Naive thymus-derived CD4-positive, alpha-beta T cell (primary cell): ENCODE measurements around the gene ELMO2. TPM values are rescaled to one million over a fixed set of nuclear protein-coding genes. Genes with fewer than 3 reads are reported as not detected.

Experiments
- ATAC-seq: fragments of 150-1000 bp; cut with Tn5 transposase; 2 replicates; pipeline ENCODE4 v1.10.0; 2021; ENCODE audit warnings: mild to moderate bottlenecking, moderate library complexity
- CTCF ChIA-PET: fragments of 350-600 bp; sonication (Branson Sonifier 250); formaldehyde crosslinking; loops from one replicate; lab custom pipeline; 2021; ENCODE audit warnings: antibody characterized with exemption; lab: Charles Lee
- POLR2A ChIA-PET: fragments of 350-600 bp; sonication (Branson Sonifier 250); formaldehyde crosslinking; loops from one replicate; lab custom pipeline; 2021; ENCODE audit warnings: antibody characterized with exemption, inconsistent platforms; lab: Charles Lee
- DNase-seq, 9 donors: peaks; one replicate each; pipeline versions ENCODE4 v3.0.0 to v3.0.0-alpha.2; 2020 to 2022; ENCODE audit warnings: mixed read lengths in 1 of 9
- H3K27ac ChIP-seq: one replicate; pipeline ENCODE4 v1.7.0; 2013; ENCODE audit warnings: mild to moderate bottlenecking, low read depth, low read length, moderate library complexity
- H3K27me3 ChIP-seq, 2 donors: one replicate each; pipeline ENCODE4 v1.7.0; 2013; ENCODE audit warnings: low read length in 2 of 2, mild to moderate bottlenecking in 2 of 2, moderate library complexity in 2 of 2; ENCODE audit not compliant: control insufficient read depth in 2 of 2, insufficient read depth in 2 of 2
- H3K36me3 ChIP-seq, 3 experiments: 1 replicate in 2 of 3; 2 replicates in 1 of 3; pipeline ENCODE4 v1.7.0; 2013; ENCODE audit warnings: low read length in 3 of 3, mild to moderate bottlenecking in 3 of 3, moderate library complexity in 1 of 3; ENCODE audit not compliant: insufficient read depth in 3 of 3, control insufficient read depth in 2 of 3
- H3K4me1 ChIP-seq, 2 donors: one replicate each; pipeline ENCODE4 v1.7.0; 2013; ENCODE audit warnings: low read length in 2 of 2, mild to moderate bottlenecking in 2 of 2, moderate library complexity in 1 of 2; ENCODE audit not compliant: control insufficient read depth in 2 of 2, insufficient read depth in 2 of 2
- H3K4me3 ChIP-seq: 2 replicates; pipeline ENCODE4 v1.7.0; 2013; ENCODE audit warnings: mild to moderate bottlenecking, low read length
- H3K9me3 ChIP-seq, 3 experiments: 1 replicate in 2 of 3; 2 replicates in 1 of 3; pipeline ENCODE4 v1.7.0; 2013; ENCODE audit warnings: low read length in 3 of 3; ENCODE audit not compliant: control insufficient read depth in 2 of 3
- H3K27ac Mint-ChIP-seq, 9 donors: one replicate each; pipeline ENCODE4 v1.8.0; 2020 to 2022; ENCODE audit warnings: mixed read lengths in 9 of 9, mild to moderate bottlenecking in 8 of 9, moderate library complexity in 5 of 9, inconsistent platforms in 2 of 9
- H3K27me3 Mint-ChIP-seq, 5 donors: one replicate each; pipeline ENCODE4 v1.8.0; 2021 to 2022; ENCODE audit warnings: mixed read lengths in 5 of 5, mild to moderate bottlenecking in 1 of 5
- H3K36me3 Mint-ChIP-seq, 5 donors: one replicate each; pipeline ENCODE4 v1.8.0; 2020 to 2022; ENCODE audit warnings: mixed read lengths in 5 of 5, mild to moderate bottlenecking in 3 of 5, inconsistent platforms in 1 of 5
- H3K4me1 Mint-ChIP-seq, 7 donors: one replicate each; pipeline ENCODE4 v1.8.0; 2020 to 2022; ENCODE audit warnings: mixed read lengths in 7 of 7, mild to moderate bottlenecking in 3 of 7, inconsistent platforms in 1 of 7
- H3K4me3 Mint-ChIP-seq, 10 donors: one replicate each; pipeline ENCODE4 v1.8.0; 2020 to 2022; ENCODE audit warnings: mild to moderate bottlenecking in 10 of 10, mixed read lengths in 10 of 10, moderate library complexity in 6 of 10, inconsistent platforms in 2 of 10
- H3K9me3 Mint-ChIP-seq, 11 donors: one replicate each; pipeline ENCODE4 v1.8.0; 2020 to 2022; ENCODE audit warnings: mixed read lengths in 11 of 11, mild to moderate bottlenecking in 4 of 11, inconsistent platforms in 1 of 11, moderate library complexity in 1 of 11
- intact Hi-C, 2 donors: fragments of 100-400 bp; cut with micrococcal nuclease; formaldehyde crosslinking; loops; one replicate each; pipeline ENCODE4 v1.15.1; 2023
- polyA plus RNA-seq, 2 donors: library from polyadenylated mRNA; unstranded; fragments of 300-500 nt; fragmentation: Illumina TruSeq; gene quantifications; one replicate each; pipeline ENCODE4 v1.2.3, GENCODE V29; 2021
- total RNA-seq, 6 experiments: library from RNA in 5 of 6; stranded (reverse) in 5 of 6; gene quantifications; 1 replicate in 5 of 6; 2 replicates in 1 of 6; pipeline ENCODE4 v1.2.3 and lab custom pipeline; 2021 to 2026

The ELMO2 gene
- total and polyA plus RNA-seq, 7 experiments from 2014 or later: 35.6 to 104 (median 52.3) TPM

GRCh38 chr20:46368902-46369268 is 37.5 kb downstream of the ELMO2 start:
- H3K27ac Mint-ChIP-seq: peak overlapping the region in 7 of 9 donors; percentile 1 to 98 (median 38)
- H3K27me3 ChIP-seq: no peaks in the 10 kb centered on the region
- H3K36me3 Mint-ChIP-seq: peaks cover 12 to 60% (median 42%) of the 10 kb centered on the region in 5 donors
- H3K27me3 Mint-ChIP-seq: no peaks in the 10 kb centered on the region
- H3K9me3 Mint-ChIP-seq: no peaks in the 10 kb centered on the region
- H3K4me3 Mint-ChIP-seq: no peak overlapping the region
- DNase-seq (no peak), ATAC-seq (no peak)
- peaks cover 22 to 25% of the 10 kb centered on the region in 2 donors for H3K4me1 ChIP-seq
- H3K9me3 ChIP-seq: no peaks in the 10 kb centered on the region
- no peak overlapping the region for H3K4me3 ChIP-seq
- H3K27ac ChIP-seq: no peak overlapping the region
- ChIA-PET CTCF (no interaction called here), POLR2A (interaction anchor here (0.6 to 1.5 kb wide), 3 partner anchors 32 to 39 kb away, joined by 3 to 5 read pairs (median 4); partner anchors contain the start of gene ELMO2)
- intact Hi-C loops: loop anchor here (10.0 kb wide), 2 partner anchors 574 to 986 kb away; partner anchors contain the start of genes DNTTIP1 (in 1 of the 2), WFDC3 (in 1 of the 2) and ZMYND8 (in 1 of the 2)
- peaks cover 9 to 74% (median 21%) of the 10 kb centered on the region in 3 experiments for H3K36me3 ChIP-seq
- H3K4me1 Mint-ChIP-seq: peaks cover 14 to 46% (median 34%) of the 10 kb centered on the region in 7 donors

- H3K36me3 Mint-ChIP-seq: peaks cover 9 to 59% (median 41%) of the 10 kb centered on the region in 5 donors
- no peaks in the 10 kb centered on the region for H3K27me3 Mint-ChIP-seq
- Histone ChIP-seq H3K4me1 (peaks cover 28 to 29% of the 10 kb centered on the region in 2 donors), H3K36me3 (peaks cover 8 to 68% (median 21%) of the 10 kb centered on the region in 3 experiments), H3K4me3 (no peak overlapping the region), H3K27ac (peak overlapping the region; percentile 99), H3K9me3 (no peaks in the 10 kb centered on the region), H3K27me3 (no peaks in the 10 kb centered on the region)
- H3K4me1 Mint-ChIP-seq: peaks cover 20 to 53% (median 41%) of the 10 kb centered on the region in 7 donors
- DNase-seq: no peak
- intact Hi-C loops: loop anchor here (10.0 kb wide), 2 partner anchors 573 to 987 kb away; partner anchors contain the start of genes DNTTIP1 (in 1 of the 2), WFDC3 (in 1 of the 2) and ZMYND8 (in 1 of the 2)
- POLR2A ChIA-PET: interaction anchor here (1.3 to 1.5 kb wide), 2 partner anchors 32 to 38 kb away, joined by 3 to 4 read pairs; partner anchors contain the start of gene ELMO2
- CTCF ChIA-PET: no interaction called here
- H3K4me3 Mint-ChIP-seq: peak overlapping the region in 2 of 10 donors; percentile 7 to 39
- peaks cover 0 to 1% (median 0%) of the 10 kb centered on the region in 11 donors for H3K9me3 Mint-ChIP-seq
- H3K27ac Mint-ChIP-seq: peak overlapping the region; percentile 56 to 98 (median 80)
- no peak for ATAC-seq
Observed at GRCh38 chr20:46367967-46368901, 38.2 kb downstream of the ELMO2 start.

GRCh38 chr20:46367234-46367633 is 39.2 kb downstream of the ELMO2 start:
- Histone ChIP-seq H3K27ac (peak overlapping the region; percentile 99), H3K4me1 (peaks cover 38 to 39% of the 10 kb centered on the region in 2 donors), H3K4me3 (no peak overlapping the region), H3K9me3 (no peaks in the 10 kb centered on the region), H3K27me3 (no peaks in the 10 kb centered on the region), H3K36me3 (peaks cover 0 to 58% (median 21%) of the 10 kb centered on the region in 3 experiments)
- intact Hi-C loops: loop anchor here (10.0 kb wide), 2 partner anchors 572 to 988 kb away; partner anchors contain the start of genes DNTTIP1 (in 1 of the 2), WFDC3 (in 1 of the 2) and ZMYND8 (in 1 of the 2)
- H3K27me3 Mint-ChIP-seq: no peaks in the 10 kb centered on the region
- DNase-seq (no peak), ATAC-seq (no peak)
- H3K4me3 Mint-ChIP-seq: no peak overlapping the region
- peaks cover 0 to 1% (median 0%) of the 10 kb centered on the region in 11 donors for H3K9me3 Mint-ChIP-seq
- ChIA-PET POLR2A (interaction anchor here (4.5 to 5.1 kb wide), 2 partner anchors 9 to 39 kb away, joined by 44 to 69 read pairs; partner anchors contain the start of gene ELMO2), CTCF (no interaction called here)
- peaks cover 4 to 56% (median 32%) of the 10 kb centered on the region in 5 donors for H3K36me3 Mint-ChIP-seq
- peak overlapping the region; percentile 41 to 98 (median 93) for H3K27ac Mint-ChIP-seq
- H3K4me1 Mint-ChIP-seq: peaks cover 30 to 63% (median 51%) of the 10 kb centered on the region in 7 donors

GRCh38 chr20:46366826-46367225 is 39.6 kb downstream of the ELMO2 start:
- peaks cover 0 to 1% (median 0%) of the 10 kb centered on the region in 11 donors for H3K9me3 Mint-ChIP-seq
- intact Hi-C loops: loop anchor here (10.0 kb wide), 2 partner anchors 572 to 988 kb away; partner anchors contain the start of genes DNTTIP1 (in 1 of the 2), WFDC3 (in 1 of the 2) and ZMYND8 (in 1 of the 2)
- H3K36me3 ChIP-seq: peaks cover 0 to 54% (median 21%) of the 10 kb centered on the region in 3 experiments

GRCh38 chr20:46365487-46366220 is 40.8 kb downstream of the ELMO2 start:
- CTCF ChIA-PET: interaction anchor here (0.8 to 1.9 kb wide), 3 partner anchors 17 to 351 kb away, joined by 3 to 5 read pairs (median 3); no protein-coding TSS in a partner anchor
- no peaks in the 10 kb centered on the region for H3K27me3 Mint-ChIP-seq

More at GRCh38 chr20:46366826-46367225, 39.6 kb downstream of the ELMO2 start:
- peaks cover 42 to 44% of the 10 kb centered on the region in 2 donors for H3K4me1 ChIP-seq
- Mint-ChIP-seq H3K27me3 (no peaks in the 10 kb centered on the region), H3K4me1 (peaks cover 34 to 67% (median 55%) of the 10 kb centered on the region in 7 donors), H3K27ac (peak overlapping the region; percentile 77 to 98 (median 95)), H3K4me3 (peak overlapping the region in 7 of 10 donors; percentile 89 to 98 (median 90)), H3K36me3 (peaks cover 4 to 53% (median 28%) of the 10 kb centered on the region in 5 donors)
- CTCF ChIA-PET: no interaction called here
- peak overlapping the region; percentile 99 for H3K27ac ChIP-seq
- no peaks in the 10 kb centered on the region for H3K27me3 ChIP-seq
- POLR2A ChIA-PET: interaction anchor here (1.1 to 5.1 kb wide), 4 partner anchors 9 to 39 kb away, joined by 3 to 69 read pairs (median 46); partner anchors contain the start of gene ELMO2
- H3K9me3 ChIP-seq: no peaks in the 10 kb centered on the region
- DNase-seq: no peak
- no peak overlapping the region for H3K4me3 ChIP-seq
- no peak for ATAC-seq

More at GRCh38 chr20:46365487-46366220, 40.8 kb downstream of the ELMO2 start:
- peaks cover 53 to 55% of the 10 kb centered on the region in 2 donors for H3K4me1 ChIP-seq
- peaks cover 45 to 79% (median 65%) of the 10 kb centered on the region in 7 donors for H3K4me1 Mint-ChIP-seq
- H3K4me3 Mint-ChIP-seq: peak overlapping the region; percentile 89 to 98 (median 92)
- peaks cover 0 to 1% (median 0%) of the 10 kb centered on the region in 11 donors for H3K9me3 Mint-ChIP-seq
- peak in 7 of 9 donors; percentile 37 to 62 (median 52) for DNase-seq
- ATAC-seq: no peak
- H3K4me3 ChIP-seq: peak overlapping the region; percentile 95
- intact Hi-C loops: loop anchor here (10.0 kb wide), 2 partner anchors 571 to 989 kb away; partner anchors contain the start of genes DNTTIP1 (in 1 of the 2), WFDC3 (in 1 of the 2) and ZMYND8 (in 1 of the 2)
- H3K36me3 ChIP-seq: peaks cover 0 to 42% (median 10%) of the 10 kb centered on the region in 3 experiments
- no peaks in the 10 kb centered on the region for H3K9me3 ChIP-seq
- peaks cover 4 to 53% (median 26%) of the 10 kb centered on the region in 5 donors for H3K36me3 Mint-ChIP-seq
- no peaks in the 10 kb centered on the region for H3K27me3 ChIP-seq
- peak overlapping the region; percentile 99 for H3K27ac ChIP-seq
- POLR2A ChIA-PET: interaction anchor here (0.6 to 5.1 kb wide), 12 partner anchors 10 to 46 kb away, joined by 3 to 69 read pairs (median 10); partner anchors contain the start of gene ELMO2
- H3K27ac Mint-ChIP-seq: peak overlapping the region; percentile 77 to 98 (median 95)
